22Rv1 (cell line): ENCODE measurements around the gene LARP4.

Experiments used
- H3K27ac ChIP-seq: fragments of 450-650 bp; 2 replicates; pipeline ENCODE4 v1.5.1; 2017
- CTCF ChIP-seq: fragments of 450-650 bp; IDR thresholded peaks from 2 replicates; pipeline ENCODE4 v1.5.1; 2017; ENCODE audit warnings: mild to moderate bottlenecking
- ZFX ChIP-seq: fragments of 450-650 bp; IDR thresholded peaks from 2 replicates; pipeline ENCODE4 v1.6.1; 2017; ENCODE audit warnings: antibody characterized with exemption, borderline replicate concordance

Gene LARP4

GRCh38 chr12:50527359-50527726, 126.7 kb downstream of the LARP4 start:
- TF ChIP-seq CTCF (no peak), ZFX (no peak)
- H3K27ac ChIP-seq: peak overlapping the region; percentile 74

GRCh38 chr12:50528800-50529199, 128.1 kb downstream of the LARP4 start:
- TF ChIP-seq CTCF: no peak
- TF ChIP-seq ZFX: no peak
- H3K27ac ChIP-seq: peak overlapping the region; percentile 85; the same call in 1 of the 2 replicates

- H3K27ac ChIP-seq: peak overlapping the region; percentile 85
- TF ChIP-seq CTCF (no peak), ZFX (no peak)
These were observed 128.7 kb downstream of the LARP4 start for GRCh38 chr12:50529345-50529744.
